Measurements from ENCODE around the gene LDAH. TPM values are rescaled to one million over a fixed set of nuclear protein-coding genes. Genes with fewer than 3 reads are reported as not detected.

LDAH gene
- total and polyA plus RNA-seq, 7 donors: 6.0 to 18.3 (median 12.2) TPM

DNA sequence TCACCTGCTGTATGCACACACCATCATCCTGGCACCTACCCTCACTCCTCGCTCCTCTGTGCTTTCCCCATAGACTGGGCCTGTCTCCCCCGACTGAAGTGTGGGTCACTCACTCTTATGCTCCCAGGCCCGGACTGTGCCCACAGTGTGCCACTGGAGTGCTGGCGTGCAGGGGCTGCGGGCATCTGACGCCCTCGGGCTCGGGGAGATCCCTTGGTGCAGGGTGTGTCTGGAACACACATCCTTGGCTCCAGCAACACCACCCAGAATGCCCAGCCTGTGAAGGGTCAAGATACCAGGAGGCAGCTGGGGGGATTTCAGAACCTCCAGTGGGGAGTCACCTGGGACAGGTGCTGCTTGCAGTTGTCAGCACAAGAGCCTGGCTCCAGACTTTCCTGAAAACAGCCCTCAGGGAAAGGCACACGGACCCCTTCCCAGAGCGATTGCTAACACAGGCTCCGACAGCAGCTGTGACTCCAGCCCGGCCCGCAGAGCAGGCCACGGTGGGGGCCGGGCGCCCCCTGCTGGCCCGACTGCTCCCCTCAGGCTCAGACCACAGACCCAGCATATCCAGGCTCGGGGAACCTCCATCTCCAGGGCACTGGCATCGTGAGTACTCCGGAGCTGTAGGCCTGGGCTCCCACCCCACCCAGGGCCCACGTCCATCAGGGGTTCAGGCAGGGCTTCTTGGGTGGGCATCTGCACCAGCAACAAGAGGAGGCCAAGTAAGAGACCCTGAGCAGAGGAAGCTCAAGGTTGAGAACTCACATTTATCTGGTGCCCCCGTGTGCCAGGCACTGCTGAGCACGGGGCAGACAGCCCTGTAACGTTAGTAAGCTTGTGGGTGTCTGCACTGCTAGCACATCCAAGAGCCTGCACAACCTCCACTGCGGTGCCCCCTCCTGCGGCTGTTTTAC lies 180.6 kb downstream of the LDAH start:
- WGBS, 2 donors: 37 to 43% methylated on average over 26 of the region's 26 CpGs
- peak overlapping the region; percentile 92 to 97 (median 94) for H3K27ac ChIP-seq
- H3K36me3 ChIP-seq: peaks cover 5 to 53% (median 23%) of the 10 kb centered on the region in 4 donors
- no peak overlapping the region for H3K4me3 ChIP-seq
- TF ChIP-seq EP300 (IDR thresholded peaks at IDR 0.05) (no peak), POLR2A (IDR thresholded peaks at IDR 0.05) (no peak), POLR2AphosphoS5 (IDR thresholded peaks at IDR 0.05) (peak in 2 of 4 donors; percentile 44 to 45)
- TF ChIP-seq, protein P1, sequence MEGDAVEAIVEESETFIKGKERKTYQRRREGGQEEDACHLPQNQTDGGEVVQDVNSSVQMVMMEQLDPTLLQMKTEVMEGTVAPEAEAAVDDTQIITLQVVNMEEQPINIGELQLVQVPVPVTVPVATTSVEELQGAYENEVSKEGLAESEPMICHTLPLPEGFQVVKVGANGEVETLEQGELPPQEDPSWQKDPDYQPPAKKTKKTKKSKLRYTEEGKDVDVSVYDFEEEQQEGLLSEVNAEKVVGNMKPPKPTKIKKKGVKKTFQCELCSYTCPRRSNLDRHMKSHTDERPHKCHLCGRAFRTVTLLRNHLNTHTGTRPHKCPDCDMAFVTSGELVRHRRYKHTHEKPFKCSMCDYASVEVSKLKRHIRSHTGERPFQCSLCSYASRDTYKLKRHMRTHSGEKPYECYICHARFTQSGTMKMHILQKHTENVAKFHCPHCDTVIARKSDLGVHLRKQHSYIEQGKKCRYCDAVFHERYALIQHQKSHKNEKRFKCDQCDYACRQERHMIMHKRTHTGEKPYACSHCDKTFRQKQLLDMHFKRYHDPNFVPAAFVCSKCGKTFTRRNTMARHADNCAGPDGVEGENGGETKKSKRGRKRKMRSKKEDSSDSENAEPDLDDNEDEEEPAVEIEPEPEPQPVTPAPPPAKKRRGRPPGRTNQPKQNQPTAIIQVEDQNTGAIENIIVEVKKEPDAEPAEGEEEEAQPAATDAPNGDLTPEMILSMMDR (IDR thresholded peaks at IDR 0.05): peak; percentile 88 to 97 (median 94)
- H3K9me3 ChIP-seq: no peaks in the 10 kb centered on the region
- no peaks in the 10 kb centered on the region for H3K27me3 ChIP-seq
- DNase-seq: peak; percentile 93
- intact Hi-C loops (cut with DNase I): loop anchor here (2.0 to 10.0 kb wide), 3 partner anchors 245 to 508 kb away; no protein-coding TSS in a partner anchor
- H3K4me1 ChIP-seq: peaks cover 0 to 62% (median 56%) of the 10 kb centered on the region in 4 donors

DNA sequence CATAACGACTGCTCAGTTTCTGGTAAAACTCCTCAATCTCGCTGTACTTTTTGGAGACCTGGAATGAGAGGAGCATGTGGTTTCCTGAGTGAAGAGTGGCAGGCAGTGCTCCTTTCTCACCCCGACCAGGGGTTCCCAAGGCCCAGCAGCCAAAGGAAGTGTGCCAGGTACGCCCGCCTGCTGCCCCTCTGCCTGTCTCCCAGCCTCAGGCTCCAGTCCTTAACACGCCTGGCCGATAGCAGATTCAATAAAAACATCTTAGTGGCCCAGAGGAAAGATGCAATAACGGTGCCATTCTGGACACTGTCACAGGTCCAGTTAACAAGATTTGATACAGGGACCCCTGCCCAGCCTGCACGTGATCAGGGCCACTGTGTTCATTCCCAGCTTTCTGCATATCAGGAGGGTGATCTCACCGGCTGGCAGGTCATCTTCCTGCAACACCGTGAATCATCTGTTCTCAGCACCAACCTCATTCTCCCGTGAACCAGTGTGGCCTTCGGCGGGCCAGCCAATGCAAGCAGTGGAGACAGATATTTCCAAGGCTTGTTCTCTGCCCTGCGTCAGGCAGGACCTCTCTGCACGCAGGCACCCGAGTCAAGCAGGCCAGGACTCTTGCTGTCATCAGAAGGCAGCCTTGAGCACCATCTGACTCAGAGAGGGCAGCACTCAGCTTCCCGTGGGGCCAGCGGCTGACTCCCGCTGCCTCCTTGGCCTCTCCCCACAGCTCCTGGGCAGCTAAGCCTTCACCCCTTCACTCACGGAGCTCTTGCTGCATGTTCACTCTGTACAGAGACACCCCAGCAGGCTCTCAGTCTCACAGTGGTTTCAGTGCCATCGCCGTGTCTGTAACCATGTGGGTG lies 181.5 kb downstream of the LDAH start:
- intact Hi-C loops (cut with DNase I): loop anchor here (5.0 to 10.0 kb wide), 2 partner anchors 244 to 507 kb away; no protein-coding TSS in a partner anchor
- H3K36me3 ChIP-seq: peaks cover 5 to 48% (median 23%) of the 10 kb centered on the region in 4 donors
- 89% methylated on average over 23 of the region's 23 CpGs for WGBS, 2 donors

DNA sequence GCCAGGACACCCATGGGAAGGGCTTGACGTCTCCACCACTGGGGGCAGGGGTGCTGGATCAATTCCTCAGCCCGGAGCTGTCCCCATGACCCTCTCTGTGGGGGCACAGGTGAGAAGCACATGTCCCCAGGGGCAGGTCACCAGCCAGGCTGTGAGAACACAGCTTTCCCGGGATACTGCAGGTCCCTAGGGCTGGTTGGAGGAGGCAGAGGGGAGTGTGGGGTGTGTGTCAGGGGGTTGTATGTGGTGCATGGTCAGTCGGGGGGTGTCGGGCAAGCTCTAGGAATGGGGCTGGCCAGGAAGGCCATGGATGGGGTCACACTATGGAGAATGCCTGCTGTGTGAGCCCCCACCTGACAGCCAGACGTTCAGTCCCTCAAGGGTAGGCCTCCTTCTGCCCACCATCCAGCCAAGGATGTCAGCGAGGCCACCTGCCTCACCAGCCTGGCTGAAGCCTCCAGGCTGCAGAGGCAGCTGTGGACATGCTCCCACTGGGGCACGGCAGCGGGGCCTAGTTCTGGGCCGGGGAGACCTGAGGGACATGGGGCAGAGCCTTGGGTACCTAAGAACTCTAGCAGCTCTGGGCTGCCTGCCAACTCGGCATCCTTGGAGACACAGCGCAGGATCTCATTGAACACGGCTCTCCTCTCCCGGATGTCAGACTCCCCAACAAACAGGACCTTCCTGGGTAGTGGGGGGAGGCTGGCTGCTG lies 182.3 kb downstream of the LDAH start:
- Histone ChIP-seq H3K9me3 (no peaks in the 10 kb centered on the region), H3K27ac (peak overlapping the region; percentile 92 to 97 (median 94)), H3K4me3 (no peak overlapping the region), H3K27me3 (no peaks in the 10 kb centered on the region), H3K36me3 (peaks cover 5 to 44% (median 20%) of the 10 kb centered on the region in 4 donors), H3K4me1 (peaks cover 0 to 72% (median 68%) of the 10 kb centered on the region in 4 donors)
- intact Hi-C loops (cut with DNase I): loop anchor here (5.0 to 10.0 kb wide), 2 partner anchors 243 to 506 kb away; no protein-coding TSS in a partner anchor
- DNase-seq: peak; percentile 94
- 90 to 91% methylated on average over 14 of the region's 14 CpGs for WGBS, 2 donors
- TF ChIP-seq POLR2AphosphoS5 (IDR thresholded peaks at IDR 0.05): peak in 2 of 4 donors; percentile 5 to 9
- no peak for TF ChIP-seq EP300 (IDR thresholded peaks at IDR 0.05)
- no peak for TF ChIP-seq POLR2A (IDR thresholded peaks at IDR 0.05)
- TF ChIP-seq, protein P1 (IDR thresholded peaks at IDR 0.05): no peak

More for the DNA sequence above, 181.5 kb downstream of the LDAH start:
- Histone ChIP-seq H3K27ac (peak overlapping the region; percentile 92 to 97 (median 94)), H3K27me3 (no peaks in the 10 kb centered on the region), H3K4me1 (peaks cover 0 to 65% (median 61%) of the 10 kb centered on the region in 4 donors), H3K4me3 (no peak overlapping the region), H3K9me3 (no peaks in the 10 kb centered on the region)
- TF ChIP-seq EP300 (IDR thresholded peaks at IDR 0.05): peak in 2 of 4 donors; percentile 97 to 98
- TF ChIP-seq POLR2A (IDR thresholded peaks at IDR 0.05): no peak
- TF ChIP-seq, protein P1 (IDR thresholded peaks at IDR 0.05): no peak
- TF ChIP-seq POLR2AphosphoS5 (IDR thresholded peaks at IDR 0.05): peak; percentile 47 to 90 (median 67)
- DNase-seq: peak; percentile 92

Measured in sigmoid colon (tissue), 7 donors.